Smooth muscle cell (in vitro differentiated cells): ENCODE measurements around the gene H6PD. TPM values are rescaled to one million over a fixed set of nuclear protein-coding genes. Genes with fewer than 3 reads are reported as not detected.

Experiments used
- DNase-seq: peaks from one replicate; lab custom pipeline; 2025; ENCODE audit not compliant: unreplicated experiment; lab: John Stamatoyannopoulos, UW
- H2AFZ ChIP-seq: fragments of 200-600 bp; sonication (generic); 2 replicates; pipeline ENCODE4 v1.6.0; 2016; ENCODE audit warnings: antibody characterized with exemption, low read depth, mild to moderate bottlenecking
- H3F3A ChIP-seq: fragments of 200-600 bp; sonication (generic); 2 replicates; pipeline ENCODE4 v1.6.0; 2017; ENCODE audit warnings: antibody characterized with exemption, low read depth
- H3K27ac ChIP-seq: fragments of 200-600 bp; sonication (generic); 2 replicates; pipeline ENCODE4 v1.5.1; 2016; ENCODE audit warnings: low read depth, mild to moderate bottlenecking
- H3K27me3 ChIP-seq: fragments of 200-600 bp; sonication (generic); 2 replicates; pipeline ENCODE4 v1.6.1; 2016; ENCODE audit warnings: low read depth, mild to moderate bottlenecking
- H3K36me3 ChIP-seq: fragments of 200-600 bp; sonication (generic); 2 replicates; pipeline ENCODE4 v1.5.1; 2016; ENCODE audit warnings: low read depth
- H3K4me1 ChIP-seq: fragments of 200-600 bp; sonication (generic); 2 replicates; pipeline ENCODE4 v1.5.1; 2016; ENCODE audit warnings: low read depth
- H3K4me2 ChIP-seq: fragments of 200-600 bp; sonication (generic); 2 replicates; pipeline ENCODE4 v1.6.0; 2016; ENCODE audit warnings: mild to moderate bottlenecking
- H3K4me3 ChIP-seq: fragments of 200-600 bp; sonication (generic); 2 replicates; pipeline ENCODE4 v1.5.1; 2016; ENCODE audit warnings: mild to moderate bottlenecking
- H3K79me2 ChIP-seq: fragments of 200-600 bp; sonication (generic); 2 replicates; pipeline ENCODE4 v1.6.0; 2016; ENCODE audit warnings: low read depth, mild to moderate bottlenecking
- H3K9ac ChIP-seq: fragments of 200-600 bp; sonication (generic); 2 replicates; pipeline ENCODE4 v1.6.0; 2016; ENCODE audit warnings: low read depth
- H3K9me3 ChIP-seq: fragments of 200-600 bp; sonication (generic); replicated peaks from 2 replicates; pipeline ENCODE4 v1.5.1; 2016; ENCODE audit warnings: low read depth
- H4K20me1 ChIP-seq: fragments of 200-600 bp; sonication (generic); 2 replicates; pipeline ENCODE4 v1.6.0; 2016; ENCODE audit warnings: low read depth
- CTCF ChIP-seq: fragments of 200-600 bp; sonication (generic); IDR thresholded peaks from 2 replicates; pipeline ENCODE4 v1.5.1; 2017; ENCODE audit warnings: borderline replicate concordance, mild to moderate bottlenecking, antibody characterized with exemption; ENCODE audit not compliant: insufficient read depth, poor library complexity, severe bottlenecking
- WGBS: methylation state at CpG from one replicate; pipeline ENCODE4 v1.1.7; 2016; ENCODE audit warnings: low lambda C conversion rate; 5-methylcytosine and 5-hydroxymethylcytosine counted together
- polyA plus RNA-seq: library from polyadenylated mRNA; unstranded; fragments of >200 nt; fragmentation: Nextera tagmentation; extraction: Ambion mirVana; gene quantifications from 2 replicates; pipeline ENCODE4 v1.2.1, GENCODE V29; 2016
- total RNA-seq: library from RNA; depleted of rRNA; stranded (reverse); fragments of >200 nt; gene quantifications from 2 replicates; pipeline ENCODE4 v1.2.3, GENCODE V29; 2014

The H6PD gene
- total and polyA plus RNA-seq, 2 experiments from 2014 or later: 15.1 to 15.3 TPM

GRCh38 chr1:9251501-9251900 lies 16.9 kb downstream of the H6PD start:
- TF ChIP-seq CTCF: no peak
- H3K27me3 ChIP-seq: no peaks in the 10 kb centered on the region
- DNase-seq: no peak
- H3K9ac ChIP-seq: no peak overlapping the region
- peaks cover 5% of the 10 kb centered on the region for H4K20me1 ChIP-seq
- no peak overlapping the region for H3K27ac ChIP-seq
- peaks cover 33% of the 10 kb centered on the region for H3K4me1 ChIP-seq
- no peaks in the 10 kb centered on the region for H3K79me2 ChIP-seq
- H3F3A ChIP-seq: no peaks in the 10 kb centered on the region
- no peak overlapping the region for H3K4me2 ChIP-seq
- no peaks in the 10 kb centered on the region for H3K36me3 ChIP-seq
- H2AFZ ChIP-seq: no peak overlapping the region
- no peaks in the 10 kb centered on the region for H3K9me3 ChIP-seq
- no peak overlapping the region for H3K4me3 ChIP-seq
- 87% methylated on average over 6 of the region's 6 CpGs for WGBS

DNA sequence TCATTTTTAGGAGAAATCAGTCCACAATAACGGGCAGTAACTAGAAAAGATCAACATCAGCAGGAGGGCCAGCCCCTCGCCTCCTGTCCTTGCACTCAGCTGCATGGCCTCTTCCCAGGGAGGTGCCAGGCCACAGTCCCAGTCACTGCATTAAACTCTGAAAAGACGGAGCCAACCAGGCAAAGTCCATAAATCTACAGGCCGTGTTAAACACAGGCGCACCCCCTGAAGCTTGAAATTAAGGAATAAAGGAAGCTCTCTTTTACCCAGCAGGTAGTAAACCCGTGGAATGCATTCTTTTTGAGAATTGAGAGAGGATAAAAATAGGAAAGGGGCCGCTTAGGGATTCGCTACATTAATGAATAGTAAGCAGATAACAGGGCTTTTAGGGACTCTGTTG lies 18.4 kb downstream of the H6PD start:
- H3F3A ChIP-seq: no peaks in the 10 kb centered on the region
- no peak for TF ChIP-seq CTCF
- no peaks in the 10 kb centered on the region for H3K36me3 ChIP-seq
- H2AFZ ChIP-seq: no peak overlapping the region
- H4K20me1 ChIP-seq: peaks cover 5% of the 10 kb centered on the region
- 33% methylated on average over 8 of the region's 8 CpGs for WGBS
- peaks cover 33% of the 10 kb centered on the region for H3K4me1 ChIP-seq
- DNase-seq: no peak
- H3K9me3 ChIP-seq: no peaks in the 10 kb centered on the region
- peak overlapping the region; percentile 42 for H3K4me2 ChIP-seq
- peaks cover 2% of the 10 kb centered on the region for H3K79me2 ChIP-seq
- peak overlapping the region; percentile 46 for H3K27ac ChIP-seq
- no peak overlapping the region for H3K9ac ChIP-seq
- H3K4me3 ChIP-seq: no peak overlapping the region
- no peaks in the 10 kb centered on the region for H3K27me3 ChIP-seq

GRCh38 chr1:9253453-9254105 lies 19.0 kb downstream of the H6PD start:
- H3K9ac ChIP-seq: no peak overlapping the region
- no peak for DNase-seq
- peaks cover 7% of the 10 kb centered on the region for H3K79me2 ChIP-seq
- peaks cover 5% of the 10 kb centered on the region for H4K20me1 ChIP-seq
- H3K27me3 ChIP-seq: no peaks in the 10 kb centered on the region
- no peak for TF ChIP-seq CTCF
- H3K4me3 ChIP-seq: no peak overlapping the region
- H3K27ac ChIP-seq: peak overlapping the region; percentile 46
- H3K36me3 ChIP-seq: no peaks in the 10 kb centered on the region
- H2AFZ ChIP-seq: no peak overlapping the region
- WGBS: 45% methylated on average over 10 of the region's 10 CpGs
- H3K4me1 ChIP-seq: peaks cover 33% of the 10 kb centered on the region
- peak overlapping the region; percentile 42 for H3K4me2 ChIP-seq
- no peaks in the 10 kb centered on the region for H3K9me3 ChIP-seq
- H3F3A ChIP-seq: no peaks in the 10 kb centered on the region

GRCh38 chr1:9256332-9256731 lies 21.8 kb downstream of the H6PD start:
- no peaks in the 10 kb centered on the region for H3K9me3 ChIP-seq
- H3K27me3 ChIP-seq: no peaks in the 10 kb centered on the region
- peaks cover 20% of the 10 kb centered on the region for H4K20me1 ChIP-seq
- no peak for DNase-seq
- no peak overlapping the region for H2AFZ ChIP-seq
- H3K4me2 ChIP-seq: no peak overlapping the region
- H3K36me3 ChIP-seq: no peaks in the 10 kb centered on the region
- WGBS: 97% methylated on average over 7 of the region's 7 CpGs
- H3K79me2 ChIP-seq: peaks cover 21% of the 10 kb centered on the region
- no peak overlapping the region for H3K9ac ChIP-seq
- TF ChIP-seq CTCF: no peak
- H3K4me3 ChIP-seq: no peak overlapping the region
- no peak overlapping the region for H3K27ac ChIP-seq
- no peaks in the 10 kb centered on the region for H3F3A ChIP-seq
- peaks cover 24% of the 10 kb centered on the region for H3K4me1 ChIP-seq
